Activated CD8-positive, alpha-beta T cell treated with anti-CD3 and anti-CD28 coated beads for 36 hours (primary cell): ENCODE data around the gene ADGRL2. TPM values are rescaled to one million over a fixed set of nuclear protein-coding genes. Genes with fewer than 3 reads are reported as not detected.

Experiments used
- ATAC-seq: fragments of 200-7000 bp; cut with Tn5 transposase; one replicate; pipeline ENCODE4 v1.10.0; 2021; ENCODE audit warnings: mild to moderate bottlenecking, moderate library complexity
- CTCF ChIA-PET: fragments of 350-600 bp; sonication (Branson Sonifier 250); formaldehyde crosslinking; loops from one replicate; lab custom pipeline; 2021; ENCODE audit warnings: antibody characterized with exemption; lab: Charles Lee
- POLR2A ChIA-PET: fragments of 350-600 bp; sonication (Branson Sonifier 250); formaldehyde crosslinking; loops from one replicate; lab custom pipeline; 2021; ENCODE audit warnings: antibody characterized with exemption; lab: Charles Lee
- DNase-seq: peaks from one replicate; pipeline ENCODE4 v3.0.0-alpha.2; 2020
- H3K27ac Mint-ChIP-seq: one replicate; pipeline ENCODE4 v1.8.0; 2021; ENCODE audit warnings: mild to moderate bottlenecking, mixed read lengths
- H3K27me3 Mint-ChIP-seq: one replicate; pipeline ENCODE4 v1.8.0; 2021; ENCODE audit warnings: mixed read lengths
- H3K36me3 Mint-ChIP-seq: one replicate; pipeline ENCODE4 v1.8.0; 2021; ENCODE audit warnings: low read depth, mixed read lengths
- H3K4me1 Mint-ChIP-seq: one replicate; pipeline ENCODE4 v1.8.0; 2021; ENCODE audit warnings: low read depth, mixed read lengths
- H3K4me3 Mint-ChIP-seq: one replicate; pipeline ENCODE4 v1.8.0; 2021; ENCODE audit warnings: mild to moderate bottlenecking, moderate library complexity, mixed read lengths
- H3K9me3 Mint-ChIP-seq: one replicate; pipeline ENCODE4 v1.8.0; 2021; ENCODE audit warnings: mixed read lengths
- intact Hi-C: fragments of 100-400 bp; cut with micrococcal nuclease; formaldehyde crosslinking; loops from one replicate; pipeline ENCODE4 v1.10.0; 2022
- total RNA-seq, 2 experiments: library from RNA; stranded (reverse); gene quantifications; one replicate each; pipeline ENCODE4 v1.2.3, GENCODE V29; 2021
- TF ChIP-seq, protein P1 (sequence below): fragments of 200-600 bp; IDR thresholded peaks from one replicate; pipeline ENCODE4 v1.8.0; 2022; ENCODE audit warnings: antibody characterized with exemption, mild to moderate bottlenecking

The ADGRL2 gene
- total RNA-seq, 2 experiments from 2014 or later, result not detected

DNA sequence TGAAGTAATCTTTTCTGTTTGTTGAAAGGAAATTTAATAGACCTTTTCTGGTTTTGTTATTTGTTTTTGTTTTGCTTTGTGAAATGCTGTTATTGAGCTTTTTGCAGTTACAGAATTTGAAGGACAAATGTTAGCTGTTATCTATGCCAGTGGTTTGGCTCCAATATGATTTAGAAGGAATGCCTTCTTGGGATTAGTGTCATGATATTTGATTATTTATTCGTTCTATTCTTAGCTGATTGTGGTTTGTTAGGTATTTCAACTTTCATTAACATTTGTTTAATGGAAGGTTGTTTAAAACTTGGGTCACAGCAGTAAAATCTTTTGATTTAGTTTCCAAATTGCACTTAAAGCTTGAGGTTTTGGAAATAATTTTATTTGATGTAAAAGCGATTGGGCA lies 33.5 kb downstream of the ADGRL2 start:
- no peak for ATAC-seq
- Mint-ChIP-seq H3K27ac (no peak overlapping the region), H3K9me3 (no peaks in the 10 kb centered on the region), H3K4me3 (no peak overlapping the region), H3K36me3 (no peaks in the 10 kb centered on the region), H3K27me3 (no peaks in the 10 kb centered on the region), H3K4me1 (no peaks in the 10 kb centered on the region)
- POLR2A ChIA-PET, result no interaction called here
- TF ChIP-seq, protein P1, sequence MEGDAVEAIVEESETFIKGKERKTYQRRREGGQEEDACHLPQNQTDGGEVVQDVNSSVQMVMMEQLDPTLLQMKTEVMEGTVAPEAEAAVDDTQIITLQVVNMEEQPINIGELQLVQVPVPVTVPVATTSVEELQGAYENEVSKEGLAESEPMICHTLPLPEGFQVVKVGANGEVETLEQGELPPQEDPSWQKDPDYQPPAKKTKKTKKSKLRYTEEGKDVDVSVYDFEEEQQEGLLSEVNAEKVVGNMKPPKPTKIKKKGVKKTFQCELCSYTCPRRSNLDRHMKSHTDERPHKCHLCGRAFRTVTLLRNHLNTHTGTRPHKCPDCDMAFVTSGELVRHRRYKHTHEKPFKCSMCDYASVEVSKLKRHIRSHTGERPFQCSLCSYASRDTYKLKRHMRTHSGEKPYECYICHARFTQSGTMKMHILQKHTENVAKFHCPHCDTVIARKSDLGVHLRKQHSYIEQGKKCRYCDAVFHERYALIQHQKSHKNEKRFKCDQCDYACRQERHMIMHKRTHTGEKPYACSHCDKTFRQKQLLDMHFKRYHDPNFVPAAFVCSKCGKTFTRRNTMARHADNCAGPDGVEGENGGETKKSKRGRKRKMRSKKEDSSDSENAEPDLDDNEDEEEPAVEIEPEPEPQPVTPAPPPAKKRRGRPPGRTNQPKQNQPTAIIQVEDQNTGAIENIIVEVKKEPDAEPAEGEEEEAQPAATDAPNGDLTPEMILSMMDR, result no peak
- intact Hi-C loops, result no loop called here
- CTCF ChIA-PET, result no interaction called here
- no peak for DNase-seq

DNA sequence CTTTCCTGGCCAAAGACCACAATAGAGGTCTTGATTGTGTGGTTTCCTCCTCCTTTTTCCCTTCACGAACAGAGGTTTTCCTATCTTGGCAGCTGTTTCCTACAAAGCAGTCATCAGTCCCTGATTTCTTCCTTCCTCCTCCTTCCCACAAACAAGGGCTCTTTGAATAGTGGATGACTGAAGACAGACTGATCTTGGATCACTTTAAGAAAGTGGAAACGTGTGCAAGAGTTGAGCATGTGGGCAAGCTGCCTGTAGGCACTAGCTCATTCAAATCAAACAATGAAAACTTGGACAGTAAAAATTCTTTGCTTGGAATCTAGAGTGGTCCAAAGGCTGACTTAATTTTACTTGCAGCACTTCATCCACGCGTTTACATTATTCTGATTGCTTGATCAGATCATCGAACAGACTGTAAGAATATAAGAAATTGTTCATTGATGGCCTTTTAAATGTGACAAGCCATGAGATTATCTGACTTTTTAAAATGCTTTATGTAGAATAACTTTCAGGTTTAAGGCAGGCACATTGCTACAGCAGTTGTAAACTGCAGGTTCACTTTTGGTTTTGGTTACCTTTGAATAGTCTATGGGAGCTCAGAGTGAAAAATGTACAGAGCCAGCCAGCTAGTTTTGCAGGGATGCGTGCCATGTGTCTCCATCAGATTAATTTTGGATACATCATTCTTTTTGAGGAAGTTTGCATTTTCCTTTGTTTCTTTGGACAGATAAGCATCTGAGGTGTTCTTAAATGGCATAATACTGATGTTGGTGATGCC lies 34.4 kb downstream of the ADGRL2 start:
- TF ChIP-seq, protein P1, result no peak
- Mint-ChIP-seq H3K9me3 (peaks cover 2% of the 10 kb centered on the region), H3K36me3 (no peaks in the 10 kb centered on the region), H3K4me1 (no peaks in the 10 kb centered on the region), H3K27me3 (no peaks in the 10 kb centered on the region), H3K27ac (no peak overlapping the region), H3K4me3 (no peak overlapping the region)
- ChIA-PET POLR2A (no interaction called here), CTCF (no interaction called here)
- intact Hi-C loops, result no loop called here
- ATAC-seq (no peak), DNase-seq (no peak)

DNA sequence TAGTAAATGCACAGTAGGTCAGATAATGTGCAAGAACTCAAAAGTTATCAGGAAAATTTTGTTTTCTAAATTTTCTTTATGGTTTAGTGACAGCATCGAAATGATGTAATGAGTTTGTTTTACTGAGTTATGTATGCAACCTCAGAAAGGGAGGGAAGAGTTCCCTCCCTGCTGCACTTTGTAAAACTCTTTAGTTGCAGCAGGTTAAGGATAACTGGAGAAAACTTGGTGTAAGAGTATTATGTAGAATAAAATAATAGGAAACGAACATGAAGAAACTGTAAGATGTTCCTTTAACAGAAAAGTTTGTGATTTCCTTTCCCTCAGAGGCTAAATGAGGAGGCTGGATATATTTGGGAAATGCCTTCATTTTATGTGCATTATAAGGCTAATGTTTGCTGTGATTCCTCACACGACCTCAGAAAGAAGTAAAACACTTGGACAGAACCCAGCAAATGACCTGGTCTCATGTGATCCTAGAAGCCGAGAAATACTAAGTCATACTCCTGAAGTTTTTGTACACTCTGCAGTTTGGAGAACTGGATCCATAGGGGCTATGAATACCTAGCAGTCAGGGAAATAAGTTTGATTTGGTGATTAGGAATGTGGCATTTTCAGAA lies 35.4 kb downstream of the ADGRL2 start:
- H3K4me3 Mint-ChIP-seq, result no peak overlapping the region
- TF ChIP-seq, protein P1, result no peak
- H3K9me3 Mint-ChIP-seq, result peaks cover 2% of the 10 kb centered on the region
- intact Hi-C loops, result no loop called here
- H3K27me3 Mint-ChIP-seq, result no peaks in the 10 kb centered on the region
- ChIA-PET POLR2A (no interaction called here), CTCF (no interaction called here)
- no peaks in the 10 kb centered on the region for H3K36me3 Mint-ChIP-seq
- no peaks in the 10 kb centered on the region for H3K4me1 Mint-ChIP-seq
- H3K27ac Mint-ChIP-seq, result no peak overlapping the region
- DNase-seq (no peak), ATAC-seq (no peak)

DNA sequence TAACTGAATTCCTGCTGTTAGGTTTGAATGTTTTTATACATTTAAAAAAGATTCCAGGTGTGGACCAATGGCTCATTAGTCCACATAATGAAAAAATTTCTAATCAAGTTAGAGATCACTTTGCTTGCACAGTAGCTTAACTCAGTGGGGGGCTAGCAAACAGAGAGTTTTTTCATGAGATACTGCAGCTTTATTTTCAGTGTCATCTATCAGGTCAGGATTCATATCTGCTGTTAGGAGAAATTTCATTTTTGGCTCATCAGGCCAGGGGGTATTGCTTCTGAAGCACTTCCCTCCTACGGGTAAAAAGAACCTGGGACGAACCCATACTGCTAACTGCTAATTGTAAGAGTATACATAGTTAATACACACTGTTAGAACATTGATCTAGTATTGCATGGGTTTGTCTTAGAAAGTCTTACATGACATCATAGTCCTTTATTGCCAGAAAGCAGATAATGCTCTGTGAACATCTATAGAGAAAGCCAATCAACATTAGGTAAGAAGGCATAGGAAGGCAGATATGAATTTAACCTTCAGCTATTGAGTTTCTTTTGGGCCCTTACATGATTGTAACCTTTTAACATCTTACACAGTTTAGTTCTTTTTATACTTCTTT lies 38.0 kb downstream of the ADGRL2 start:
- no peak for ATAC-seq
- CTCF ChIA-PET, result no interaction called here
- Mint-ChIP-seq H3K27ac (no peak overlapping the region), H3K36me3 (no peaks in the 10 kb centered on the region), H3K4me3 (no peak overlapping the region), H3K27me3 (no peaks in the 10 kb centered on the region), H3K9me3 (peaks cover 2% of the 10 kb centered on the region), H3K4me1 (no peaks in the 10 kb centered on the region)
- TF ChIP-seq, protein P1, result no peak
- DNase-seq, result no peak
- POLR2A ChIA-PET, result interaction anchor here (0.7 kb wide), 1 partner anchor 775 kb away, joined by 4 read pairs; no protein-coding TSS in a partner anchor
- intact Hi-C loops, result no loop called here

DNA sequence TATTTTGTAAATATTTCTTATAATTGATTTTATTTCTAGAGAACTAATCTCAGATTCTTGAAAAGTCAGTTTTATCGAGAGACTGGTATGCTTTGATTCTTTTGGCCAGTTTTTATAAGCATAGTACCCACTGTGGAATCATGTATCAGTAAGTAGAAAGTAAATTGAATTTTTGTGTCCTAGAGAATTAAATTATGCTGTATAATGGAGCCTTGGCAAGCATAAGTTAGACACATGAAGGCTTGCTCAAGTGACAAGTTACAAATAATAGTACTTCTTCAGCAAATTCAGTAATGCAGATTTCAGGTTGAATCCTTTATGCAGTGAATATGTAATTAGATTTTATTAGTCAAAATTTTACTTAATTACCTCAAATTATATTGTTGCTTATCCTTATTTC lies 40.1 kb downstream of the ADGRL2 start:
- H3K27me3 Mint-ChIP-seq, result no peaks in the 10 kb centered on the region
- peaks cover 2% of the 10 kb centered on the region for H3K9me3 Mint-ChIP-seq
- no peak overlapping the region for H3K27ac Mint-ChIP-seq
- ChIA-PET CTCF (no interaction called here), POLR2A (no interaction called here)
- intact Hi-C loops, result no loop called here
- H3K36me3 Mint-ChIP-seq, result no peaks in the 10 kb centered on the region
- DNase-seq (no peak), ATAC-seq (no peak)
- no peaks in the 10 kb centered on the region for H3K4me1 Mint-ChIP-seq
- TF ChIP-seq, protein P1, result no peak
- no peak overlapping the region for H3K4me3 Mint-ChIP-seq
